ENCODE measurements around the gene EGFR.
A peak's percentile ranks its signal among the peaks of the same experiment; 100 is the strongest.

The EGFR gene

DNA sequence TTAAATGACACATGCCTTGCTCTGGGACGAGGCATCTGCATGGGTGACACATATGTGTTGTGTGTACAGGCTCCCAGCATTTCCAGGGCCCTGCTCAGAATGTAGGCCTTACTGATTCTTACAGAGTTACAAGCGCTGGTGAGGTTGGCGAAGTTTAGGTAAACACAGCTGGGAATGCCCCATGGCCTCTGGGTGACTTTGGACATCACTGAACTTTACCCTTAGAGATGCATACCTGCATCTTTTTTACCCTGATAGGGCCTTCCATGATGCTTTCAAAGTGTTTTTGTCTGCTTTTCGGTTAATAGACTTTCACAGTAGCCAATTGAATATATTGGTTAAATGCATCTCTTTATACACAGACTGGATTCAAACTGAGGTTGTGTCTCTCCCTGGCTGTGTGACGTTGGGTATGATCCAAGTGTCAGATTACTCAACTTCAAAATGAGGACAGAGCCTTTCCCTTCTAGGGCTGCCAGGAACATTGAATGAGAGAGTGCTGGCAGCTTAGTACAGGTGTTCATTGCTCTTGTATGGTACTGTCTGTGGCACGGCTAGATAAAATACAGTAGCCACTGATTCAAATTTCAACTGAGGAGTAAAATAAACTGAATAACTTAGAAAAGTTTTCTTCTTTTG is 29.5 kb downstream of the EGFR start:
- no peak overlapping the region for H3K4me3 ChIP-seq (ENCODE audit: low read depth, low read length)
- DNase-seq (ENCODE audit: low read depth, low spot score) = no peak
- TF ChIP-seq, protein P1, sequence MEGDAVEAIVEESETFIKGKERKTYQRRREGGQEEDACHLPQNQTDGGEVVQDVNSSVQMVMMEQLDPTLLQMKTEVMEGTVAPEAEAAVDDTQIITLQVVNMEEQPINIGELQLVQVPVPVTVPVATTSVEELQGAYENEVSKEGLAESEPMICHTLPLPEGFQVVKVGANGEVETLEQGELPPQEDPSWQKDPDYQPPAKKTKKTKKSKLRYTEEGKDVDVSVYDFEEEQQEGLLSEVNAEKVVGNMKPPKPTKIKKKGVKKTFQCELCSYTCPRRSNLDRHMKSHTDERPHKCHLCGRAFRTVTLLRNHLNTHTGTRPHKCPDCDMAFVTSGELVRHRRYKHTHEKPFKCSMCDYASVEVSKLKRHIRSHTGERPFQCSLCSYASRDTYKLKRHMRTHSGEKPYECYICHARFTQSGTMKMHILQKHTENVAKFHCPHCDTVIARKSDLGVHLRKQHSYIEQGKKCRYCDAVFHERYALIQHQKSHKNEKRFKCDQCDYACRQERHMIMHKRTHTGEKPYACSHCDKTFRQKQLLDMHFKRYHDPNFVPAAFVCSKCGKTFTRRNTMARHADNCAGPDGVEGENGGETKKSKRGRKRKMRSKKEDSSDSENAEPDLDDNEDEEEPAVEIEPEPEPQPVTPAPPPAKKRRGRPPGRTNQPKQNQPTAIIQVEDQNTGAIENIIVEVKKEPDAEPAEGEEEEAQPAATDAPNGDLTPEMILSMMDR (IDR thresholded peaks at IDR 0.05; ENCODE audit: insufficient read depth, low read length, missing control alignments) = no peak
- ChIA-PET CTCF (interaction anchor here (0.7 to 7.4 kb wide), 5 partner anchors 12 to 205 kb away, joined by 3 to 150 read pairs (median 13); no protein-coding TSS in a partner anchor), POLR2A (no interaction called here)

DNA sequence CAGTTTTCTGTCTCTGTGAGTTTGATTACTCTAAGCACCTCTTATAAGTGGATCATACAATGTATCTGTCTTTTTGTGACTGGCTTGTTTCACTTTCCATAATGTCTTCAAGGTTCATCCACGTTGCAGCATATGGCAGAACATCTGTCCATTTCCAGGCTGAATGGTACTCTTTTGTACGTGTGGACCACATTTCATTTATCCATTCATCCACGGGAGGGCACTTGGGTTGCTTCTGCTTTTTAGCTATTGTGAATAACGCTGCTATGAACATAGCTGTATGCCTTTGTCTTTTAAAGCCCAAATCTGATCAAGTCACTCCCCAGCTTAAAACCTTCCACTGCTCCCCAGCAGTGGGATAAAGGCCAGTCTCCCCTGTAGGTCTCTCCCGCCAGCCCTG is 31.5 kb downstream of the EGFR start:
- ChIA-PET CTCF (interaction anchor here (0.8 to 7.4 kb wide), 21 partner anchors 10 to 277 kb away, joined by 3 to 150 read pairs (median 5); partner anchors contain the start of gene EGFR), POLR2A (interaction anchor here (0.9 to 1.1 kb wide), 2 partner anchors 31 to 205 kb away, joined by 3 read pairs; partner anchors contain the start of gene EGFR)
- no peak for DNase-seq (ENCODE audit: low read depth, low spot score)
- TF ChIP-seq, protein P1 (IDR thresholded peaks at IDR 0.05; ENCODE audit: insufficient read depth, low read length, missing control alignments) = peak; percentile 41
- H3K4me3 ChIP-seq (ENCODE audit: low read depth, low read length) = no peak overlapping the region

DNA sequence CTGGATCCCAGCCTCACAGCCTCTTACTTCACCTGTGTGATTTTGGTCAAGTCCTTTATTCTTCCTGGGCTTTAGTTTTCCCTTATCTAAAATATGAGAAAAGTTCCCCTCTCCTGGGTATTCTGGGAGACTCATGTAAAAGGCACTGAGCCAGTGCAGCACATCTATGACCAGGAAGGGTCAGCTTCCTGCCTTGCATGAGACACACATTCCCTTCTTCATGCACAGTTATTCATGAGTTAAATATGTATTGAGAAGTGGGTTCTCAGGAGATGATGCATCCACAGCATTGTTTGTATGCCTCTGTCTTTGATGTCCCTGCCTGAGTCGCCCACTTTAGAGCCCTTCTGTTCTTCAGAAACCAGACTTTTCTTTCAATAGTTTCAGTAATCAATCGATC is 33.3 kb downstream of the EGFR start:
- H3K4me3 ChIP-seq (ENCODE audit: low read depth, low read length) = no peak overlapping the region
- CTCF ChIA-PET = interaction anchor here (1.5 to 7.4 kb wide), 9 partner anchors 9 to 278 kb away, joined by 4 to 150 read pairs (median 13); no protein-coding TSS in a partner anchor
- TF ChIP-seq, protein P1 (IDR thresholded peaks at IDR 0.05; ENCODE audit: insufficient read depth, low read length, missing control alignments) = no peak
- DNase-seq (ENCODE audit: low read depth, low spot score) = no peak
- POLR2A ChIA-PET = interaction anchor here (0.7 to 2.8 kb wide), 4 partner anchors 13 to 293 kb away, joined by 3 to 12 read pairs (median 4); partner anchors contain the start of gene SEC61G

DNA sequence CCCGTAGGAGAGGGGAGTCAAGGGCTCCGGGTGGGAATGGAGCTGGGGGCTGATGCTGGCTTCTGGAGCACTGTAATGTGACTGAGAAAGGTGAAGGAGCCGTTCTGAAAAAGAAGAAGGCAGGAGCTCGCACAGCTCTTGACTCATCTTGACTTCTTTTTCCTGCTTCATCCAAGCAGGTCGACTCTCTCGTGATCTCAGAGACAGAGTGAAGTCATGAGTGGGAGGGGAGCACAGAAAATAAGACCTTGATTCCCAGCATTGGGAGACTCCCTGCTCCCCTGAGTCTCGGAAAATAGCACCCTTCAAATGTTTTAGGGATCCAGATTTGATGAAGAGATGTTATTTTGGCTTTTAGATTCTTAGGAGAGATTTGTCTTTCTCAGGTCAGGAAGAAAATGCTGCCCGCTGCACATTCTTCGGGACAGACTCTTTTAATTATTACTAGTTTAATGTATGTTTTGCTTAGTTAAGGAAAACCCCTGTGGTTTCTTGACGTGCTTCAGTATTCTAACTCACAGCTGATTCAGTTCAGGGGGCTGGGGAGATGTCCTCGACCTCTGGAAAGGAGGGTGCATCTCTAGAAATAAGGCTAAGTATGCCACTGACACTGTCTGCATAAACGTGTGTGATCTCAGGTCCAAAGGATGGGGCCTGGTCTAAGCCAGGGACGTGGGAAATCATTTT is 34.1 kb downstream of the EGFR start:
- TF ChIP-seq, protein P1 (IDR thresholded peaks at IDR 0.05; ENCODE audit: insufficient read depth, low read length, missing control alignments) = no peak
- no peak for DNase-seq (ENCODE audit: low read depth, low spot score)
- ChIA-PET CTCF (interaction anchor here (0.7 to 7.4 kb wide), 9 partner anchors 9 to 279 kb away, joined by 3 to 150 read pairs (median 10); no protein-coding TSS in a partner anchor), POLR2A (interaction anchor here (1.5 to 2.8 kb wide), 3 partner anchors 13 to 294 kb away, joined by 3 to 12 read pairs (median 5); partner anchors contain the start of gene SEC61G)
- H3K4me3 ChIP-seq (ENCODE audit: low read depth, low read length) = no peak overlapping the region

DNA sequence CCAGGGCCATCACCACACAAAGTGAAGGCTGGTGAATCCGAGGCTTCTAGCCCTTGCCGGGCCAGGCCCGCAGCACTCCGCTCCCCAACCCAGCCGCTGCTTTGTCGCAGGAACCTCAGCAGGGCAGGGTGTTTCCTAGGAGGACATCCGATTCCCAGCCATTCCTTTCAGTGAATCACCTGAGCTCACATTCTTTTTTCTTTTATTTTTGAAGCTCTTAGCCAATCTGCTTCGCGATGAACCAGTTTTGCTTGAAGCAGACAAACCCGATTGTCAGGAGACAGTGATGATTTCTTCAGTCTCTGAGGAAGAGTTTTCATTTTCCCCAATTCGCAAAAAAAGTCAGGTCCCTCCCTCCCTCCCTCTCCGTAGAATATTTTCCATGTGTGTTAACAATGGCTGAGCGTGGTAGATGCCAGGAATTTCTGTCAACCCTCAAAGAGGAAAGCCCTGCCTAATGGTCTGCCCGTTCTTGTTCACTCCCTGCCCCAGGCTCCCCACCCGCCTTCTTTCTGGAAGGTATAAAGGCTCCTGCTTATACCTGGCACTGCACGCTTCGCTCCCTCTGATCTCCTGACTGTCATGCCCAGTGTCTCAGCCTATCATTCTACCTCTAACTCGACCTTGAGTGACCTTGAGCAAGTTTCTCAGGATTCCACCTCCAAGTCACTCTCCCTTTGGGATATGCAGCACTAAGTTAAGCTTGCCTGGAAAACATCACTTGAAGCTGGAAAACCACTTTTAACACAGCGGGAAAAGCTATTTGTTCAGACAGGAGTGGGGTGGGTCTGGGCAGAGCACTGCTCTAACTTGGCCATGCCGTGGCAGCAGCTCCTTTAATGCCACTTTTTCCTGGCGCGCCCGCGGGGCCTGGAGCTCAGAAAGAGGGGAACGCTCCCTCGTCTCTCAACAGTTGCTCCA is 35.1 kb downstream of the EGFR start:
- DNase-seq (ENCODE audit: low read depth, low spot score) = no peak
- H3K4me3 ChIP-seq (ENCODE audit: low read depth, low read length) = no peak overlapping the region
- TF ChIP-seq, protein P1 (IDR thresholded peaks at IDR 0.05; ENCODE audit: insufficient read depth, low read length, missing control alignments) = no peak
- ChIA-PET CTCF (interaction anchor here (0.6 to 7.4 kb wide), 8 partner anchors 8 to 265 kb away, joined by 3 to 150 read pairs (median 6); no protein-coding TSS in a partner anchor), POLR2A (interaction anchor here (0.6 to 2.8 kb wide), 3 partner anchors 12 to 150 kb away, joined by 3 to 12 read pairs (median 4); no protein-coding TSS in a partner anchor)
